Heart left ventricle (tissue), 13 donors: Measurements from ENCODE around the gene PODXL2.

ENCODE experiments used
- CTCF ChIP-seq, 12 donors: fragments of 200-600 bp; sonication (generic) in 4 of 12; IDR thresholded peaks; one replicate each; pipeline versions ENCODE4 v1.5.0 to v1.8.0; 2018 to 2022; ENCODE audit warnings: antibody characterized with exemption in 12 of 12, mild to moderate bottlenecking in 5 of 12
- POLR2A ChIP-seq, 2 donors: fragments of 450-650 bp; IDR thresholded peaks; one replicate each; pipeline ENCODE4 v1.6.1; 2017; ENCODE audit warnings: antibody characterized with exemption in 2 of 2, mild to moderate bottlenecking in 2 of 2, moderate library complexity in 2 of 2
- donor health status: ischemic (EF 13 %, LVEDD 7.1; RV severe dilation, severe dysfunction).
- donor health status: DM: no; HTN: yes; CAD: no.
- donor health status: DM: no; HTN: no; CAD: no.
- donor health status: ischemic (EF 25% LVEDD 6.9; RV normal size, moderate dysfunction).
- donor health status: ischemic (EF 25% LVEDD 5.7; RV mildly dilated, moderate dysfunction).
- donor health status: ischemic (EF 35%, LVEDD 5.7; RV mildly dilated, moderate dysfunction).
- donor health status: nonischemic (EF 11% LVEDD 7.7; RV severe dilation, severe dysfunction).
- donor health status: DM: yes; HTN: yes; CAD: no.
- donor health status: PGD.
- donor health status: ischemic (EF 29% LVEDD 5.4; RV normal size, mild dysfunction).
- donor health status: nonischemic (EF 23%, LVEDD 6.1; RV moderate dilation, normal function).

GRCh38 chr3:127590282-127590592 is 38.7 kb upstream of the PODXL2 start:
- TF ChIP-seq POLR2A (IDR thresholded peaks at IDR 0.05): no peak
- TF ChIP-seq CTCF (IDR thresholded peaks at IDR 0.05): no peak
